Stimulated activated naive CD8-positive, alpha-beta T cell treated with anti-CD3 and anti-CD28 coated beads, Interleukin-15, Interleukin-2, amounts not matched to agents 100 U/mL and 50 U/mL, for 24 hours (primary cell): Measurements from ENCODE around the gene BACH2.
"Not testable (repeated sequence)": the region's sequence is repeated elsewhere in the genome, so short reads cannot be mapped to it uniquely, and the experiment has no call there.

ENCODE experiments used
- ATAC-seq: fragments of 150-1000 bp; cut with Tn5 transposase; one replicate; pipeline ENCODE4 v1.10.0; 2021
- DNase-seq: peaks from one replicate; pipeline ENCODE4 v3.0.0; 2021

BACH2 gene

DNA sequence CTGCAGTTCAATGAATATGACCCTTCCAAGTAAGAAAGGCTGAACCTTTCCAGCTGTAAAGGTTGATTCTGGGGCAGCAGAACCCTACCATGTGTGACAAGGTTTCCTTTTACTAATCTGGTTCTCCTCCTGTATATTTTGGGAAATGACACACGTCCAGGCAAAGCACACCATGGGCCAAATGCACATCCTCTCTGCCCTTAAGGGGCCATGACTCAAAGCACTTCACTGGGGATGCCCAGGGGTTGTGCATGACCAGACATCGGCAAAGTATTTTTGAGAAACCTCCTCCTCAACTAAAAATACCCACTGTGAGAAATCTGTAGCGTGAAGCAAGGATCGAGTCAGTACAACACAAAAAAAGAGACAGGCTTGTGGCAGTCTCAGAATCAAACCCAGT lies 174.7 kb downstream of the BACH2 start:
- DNase-seq (peak; percentile 60), ATAC-seq (peak; percentile 90)

DNA sequence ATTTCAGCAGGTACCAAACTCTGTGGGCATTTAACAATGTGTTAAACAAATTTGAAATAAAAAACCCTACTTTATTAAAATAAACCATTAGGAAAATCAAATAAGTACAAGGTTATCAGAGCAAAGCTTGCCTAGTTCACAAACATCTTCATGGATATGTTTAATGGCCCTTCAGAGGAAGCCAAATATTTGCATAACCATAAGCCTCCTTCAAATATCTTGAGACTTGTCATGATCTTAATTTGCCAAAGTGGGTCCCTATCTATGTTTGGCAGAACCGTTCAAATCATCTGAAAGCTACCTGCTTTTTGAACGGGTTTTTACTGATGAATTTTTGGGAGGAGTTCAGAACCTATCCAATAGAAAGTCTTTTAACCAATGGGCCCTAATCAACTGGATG lies 176.3 kb downstream of the BACH2 start:
- ATAC-seq (no peak), DNase-seq (no peak)

DNA sequence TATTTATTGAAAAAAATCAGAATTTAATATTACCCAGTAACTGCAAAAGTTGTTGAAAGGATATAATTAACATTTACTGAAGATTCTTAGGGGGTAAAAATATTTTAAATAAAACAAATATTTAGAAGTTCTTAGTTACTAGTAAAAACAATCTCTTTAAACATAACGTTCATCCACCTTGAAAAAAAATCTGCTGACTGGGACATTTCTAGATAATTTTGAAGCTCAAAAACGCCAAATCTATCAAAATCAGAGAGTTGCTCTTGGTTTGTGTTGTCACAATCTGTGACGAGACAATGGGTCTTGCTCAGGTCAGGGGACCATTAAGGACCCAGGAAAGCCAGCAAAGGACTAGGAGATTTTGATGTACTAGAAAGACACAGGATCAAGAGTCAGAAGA lies 177.0 kb downstream of the BACH2 start:
- ATAC-seq (no peak), DNase-seq (no peak)

DNA sequence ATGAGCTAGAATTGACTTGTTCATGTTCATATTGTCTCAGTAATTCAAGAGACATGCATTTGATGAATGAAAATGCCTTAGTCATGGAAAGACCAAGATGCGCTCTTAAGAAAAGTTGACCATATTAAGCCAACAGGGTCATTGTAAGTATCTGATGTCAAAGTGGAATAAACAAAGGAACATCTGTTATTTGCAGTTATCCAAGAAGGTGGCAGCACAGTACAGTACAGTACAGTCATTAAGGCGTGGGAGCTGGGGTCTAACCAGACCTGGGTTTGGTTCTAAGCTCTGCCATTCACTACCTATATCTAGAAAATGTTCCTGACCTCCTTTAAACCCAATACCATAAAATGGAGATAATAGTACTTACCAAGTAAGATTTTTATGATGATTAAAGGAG lies 178.1 kb downstream of the BACH2 start:
- ATAC-seq = no peak
- no peak for DNase-seq

DNA sequence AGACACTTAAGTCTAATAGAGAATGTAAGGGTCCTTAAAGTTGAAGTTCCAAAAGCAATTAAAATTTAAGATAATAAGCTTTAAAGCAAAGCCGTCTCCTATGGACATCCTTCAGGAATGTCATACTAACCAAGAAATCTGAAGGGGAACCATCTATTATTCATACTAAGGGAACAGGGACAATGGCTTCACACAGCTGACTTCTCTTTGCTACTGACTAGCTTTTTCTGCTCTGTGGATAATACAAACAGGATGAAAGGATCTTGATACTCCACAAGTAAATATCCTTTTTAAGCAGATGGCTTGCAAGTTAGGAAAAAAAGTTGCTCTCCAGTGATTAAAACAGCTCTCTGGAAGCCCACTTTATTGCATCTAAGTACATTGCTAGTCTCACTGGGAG lies 178.6 kb downstream of the BACH2 start:
- ATAC-seq = no peak

DNA sequence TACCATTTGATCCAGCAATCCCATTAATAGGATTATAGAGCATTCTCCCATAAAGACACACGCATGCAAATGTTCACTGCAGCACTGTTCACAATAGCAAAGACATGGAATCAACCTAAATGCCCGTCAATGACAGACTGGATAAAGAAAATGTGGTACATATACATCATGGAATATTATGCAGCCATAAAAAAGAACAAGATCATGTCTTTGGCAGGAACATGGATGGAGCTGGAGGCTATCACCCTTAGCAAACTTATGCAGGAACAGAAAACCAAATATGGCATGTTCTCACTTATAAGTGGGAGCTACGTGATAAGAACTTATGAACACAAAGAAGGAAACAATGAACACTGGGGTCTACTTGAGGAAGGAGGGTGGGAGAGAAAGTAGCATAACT lies 180.5 kb downstream of the BACH2 start:
- not testable (repeated sequence) for ATAC-seq, DNase-seq

More for the DNA sequence above, 178.6 kb downstream of the BACH2 start:
- no peak for DNase-seq

DNA sequence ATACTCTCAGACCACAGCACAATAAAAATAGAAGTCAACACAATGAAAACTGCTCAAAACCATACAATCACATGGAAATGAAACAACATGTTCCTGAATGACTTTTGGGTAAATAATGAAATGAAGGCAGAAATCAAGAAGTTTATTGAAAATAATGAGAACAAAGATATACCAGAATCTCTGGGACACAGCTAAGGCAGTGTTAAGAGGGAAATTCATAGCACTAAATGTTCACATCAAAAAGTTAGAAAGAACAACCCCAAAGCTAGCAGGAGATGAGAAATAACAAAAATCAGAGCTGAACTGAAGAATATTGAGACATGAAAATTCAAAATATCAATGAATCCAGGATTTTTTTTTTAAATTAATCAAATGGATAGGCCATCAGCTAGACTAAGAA lies 183.3 kb downstream of the BACH2 start:
- ATAC-seq = no peak
- no peak for DNase-seq

DNA sequence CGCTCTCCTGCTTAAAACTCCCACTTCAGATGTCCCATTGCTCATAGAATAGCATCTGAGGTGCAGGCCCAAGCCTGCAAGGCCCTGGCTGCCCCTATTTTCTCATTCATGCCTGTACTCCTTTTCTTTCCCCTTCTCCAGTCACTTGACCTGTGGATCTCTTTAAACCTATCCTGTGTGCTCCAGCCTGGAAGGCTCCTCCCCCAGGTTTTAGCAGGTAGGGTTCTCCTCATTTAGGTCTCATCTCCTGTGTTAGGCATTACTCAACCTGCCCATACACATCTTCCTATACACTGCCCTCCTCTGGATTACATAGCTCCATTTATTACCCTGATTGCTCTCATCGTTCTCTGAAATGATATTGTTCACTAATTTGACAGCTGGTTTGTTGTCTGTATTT lies 185.3 kb downstream of the BACH2 start:
- no peak for DNase-seq
- peak; percentile 32 for ATAC-seq

DNA sequence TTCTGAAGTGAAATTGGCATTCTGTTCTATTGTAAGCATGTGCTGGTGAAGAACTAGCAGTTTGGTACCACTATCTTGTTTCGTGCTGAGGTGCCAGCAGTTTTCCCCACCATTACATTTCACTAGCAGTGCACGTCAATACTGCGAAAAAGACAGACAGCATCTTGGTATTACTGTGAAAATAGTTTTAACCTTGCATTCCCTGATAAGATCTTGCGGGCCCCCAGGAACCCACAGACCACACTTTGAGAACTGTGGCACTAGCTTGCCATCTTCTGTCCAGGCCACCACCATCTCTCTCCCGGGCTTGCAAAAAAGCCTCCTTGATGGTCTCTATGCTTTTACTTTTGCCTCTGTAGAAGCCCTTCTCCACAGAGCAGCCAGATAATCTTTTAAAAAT lies 185.7 kb downstream of the BACH2 start:
- DNase-seq (peak; percentile 76), ATAC-seq (peak; percentile 69)

DNA sequence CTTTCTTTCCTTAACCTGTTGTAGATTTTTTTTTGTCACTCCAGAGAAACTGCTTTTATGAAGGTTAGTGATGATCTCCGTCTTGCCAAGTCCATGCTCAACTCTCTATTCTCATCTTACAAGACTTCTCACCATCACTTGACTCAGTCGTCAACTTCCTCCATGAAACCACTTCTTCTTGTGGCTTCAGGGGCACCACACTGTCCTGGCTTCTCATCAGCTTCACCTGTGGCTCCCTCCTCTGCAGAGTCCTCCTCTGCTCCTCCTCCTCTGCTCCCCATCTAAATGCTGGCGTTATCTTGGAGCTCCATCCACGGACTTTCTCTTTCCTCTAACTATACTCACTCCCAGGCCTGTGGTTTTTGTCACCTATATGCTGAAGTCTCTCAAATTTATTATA lies 187.5 kb downstream of the BACH2 start:
- ATAC-seq (peak; percentile 59), DNase-seq (peak; percentile 53)

DNA sequence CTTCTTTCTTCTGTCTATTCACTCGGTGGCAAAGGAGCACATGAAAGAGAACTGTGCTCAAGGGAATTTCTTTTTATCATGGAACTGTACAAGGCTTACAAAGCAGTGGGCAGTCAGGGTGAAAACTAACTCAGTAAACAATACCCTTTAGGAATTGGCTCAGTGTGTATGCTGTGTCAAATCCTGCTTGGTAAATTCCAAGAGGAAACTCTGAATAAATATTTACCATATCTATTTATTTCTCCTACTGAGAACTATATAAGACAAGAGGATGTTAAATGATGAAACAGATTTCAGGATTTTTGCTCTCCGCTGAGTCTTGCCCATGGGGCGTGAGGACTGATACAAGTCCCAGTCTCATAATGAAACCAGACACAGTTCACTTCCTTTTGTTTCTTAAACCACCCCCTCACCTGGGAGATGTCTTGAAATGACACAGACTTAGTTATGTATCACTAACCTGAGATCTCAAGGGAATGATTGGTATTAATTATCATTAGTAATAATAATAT lies 188.8 kb downstream of the BACH2 start:
- ATAC-seq (peak; percentile 32), DNase-seq (peak; percentile 44)

DNA sequence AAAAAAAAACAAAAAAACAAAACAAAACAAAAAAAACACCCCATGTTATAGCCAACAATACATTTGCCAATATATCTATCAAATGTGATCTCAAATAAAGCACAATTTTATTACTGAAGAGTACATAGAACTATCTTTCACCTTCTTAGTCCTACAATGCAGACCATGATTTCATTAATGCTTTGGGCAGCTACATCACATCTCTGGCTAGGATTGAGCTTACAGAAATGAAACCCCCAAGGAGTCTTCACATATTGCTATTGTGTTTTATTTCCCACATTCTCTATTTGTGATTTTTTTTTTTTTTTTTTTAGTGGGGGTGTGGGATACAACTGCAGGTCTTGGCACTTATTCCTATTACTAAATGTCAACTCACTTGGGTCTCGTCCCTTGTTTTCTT lies 189.3 kb downstream of the BACH2 start:
- no peak for DNase-seq
- ATAC-seq = no peak

DNA sequence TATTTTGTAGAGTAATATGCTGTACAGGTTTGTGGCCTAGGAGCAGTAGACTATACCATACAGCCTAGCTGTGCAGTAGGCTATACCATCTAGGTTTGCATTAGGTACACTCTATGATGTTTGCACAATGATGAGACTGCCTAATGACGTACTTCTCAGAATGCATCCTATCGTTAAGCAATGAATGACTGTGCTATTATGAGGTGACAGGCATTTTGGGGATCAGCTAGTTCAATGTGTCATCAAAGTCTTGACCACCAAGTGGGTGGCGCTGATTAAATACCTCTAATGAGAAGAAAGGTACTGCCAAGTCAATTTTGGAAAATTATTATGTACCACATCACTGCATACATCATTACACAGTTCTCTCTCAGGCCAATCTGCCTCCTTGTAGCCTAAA lies 190.2 kb downstream of the BACH2 start:
- DNase-seq = no peak
- peak; percentile 25 for ATAC-seq

DNA sequence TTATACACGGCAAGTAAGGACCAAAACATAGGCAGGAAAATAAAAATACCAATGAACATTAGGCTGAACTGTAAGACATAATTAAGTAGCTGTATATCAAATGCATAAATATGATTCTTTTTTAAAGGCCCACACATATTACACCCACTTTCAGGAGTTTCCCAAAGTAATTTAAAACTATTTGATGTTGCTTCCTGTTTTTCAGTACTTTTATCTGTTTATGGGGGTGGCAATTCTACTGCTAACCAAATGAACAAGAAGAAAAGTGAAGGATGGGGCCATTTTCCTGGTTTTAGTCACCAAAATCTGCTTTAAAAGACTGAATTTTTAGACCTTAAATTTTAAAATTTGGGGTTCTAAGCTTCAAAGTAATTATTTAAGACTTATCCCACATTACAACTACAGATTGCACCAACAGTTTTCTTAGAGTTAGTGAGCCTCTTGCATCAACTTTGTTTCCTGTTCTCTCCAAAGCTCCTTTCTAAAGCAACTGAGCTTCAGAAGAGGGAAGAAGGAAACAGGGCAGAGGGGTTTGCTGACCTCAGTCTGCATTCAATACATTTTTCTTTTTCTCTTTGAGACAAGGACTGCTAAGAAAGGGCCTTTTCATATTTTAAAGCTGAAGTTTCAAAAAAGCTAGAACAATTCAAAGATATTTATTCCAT lies 191.0 kb downstream of the BACH2 start:
- ATAC-seq = no peak
- DNase-seq = no peak

DNA sequence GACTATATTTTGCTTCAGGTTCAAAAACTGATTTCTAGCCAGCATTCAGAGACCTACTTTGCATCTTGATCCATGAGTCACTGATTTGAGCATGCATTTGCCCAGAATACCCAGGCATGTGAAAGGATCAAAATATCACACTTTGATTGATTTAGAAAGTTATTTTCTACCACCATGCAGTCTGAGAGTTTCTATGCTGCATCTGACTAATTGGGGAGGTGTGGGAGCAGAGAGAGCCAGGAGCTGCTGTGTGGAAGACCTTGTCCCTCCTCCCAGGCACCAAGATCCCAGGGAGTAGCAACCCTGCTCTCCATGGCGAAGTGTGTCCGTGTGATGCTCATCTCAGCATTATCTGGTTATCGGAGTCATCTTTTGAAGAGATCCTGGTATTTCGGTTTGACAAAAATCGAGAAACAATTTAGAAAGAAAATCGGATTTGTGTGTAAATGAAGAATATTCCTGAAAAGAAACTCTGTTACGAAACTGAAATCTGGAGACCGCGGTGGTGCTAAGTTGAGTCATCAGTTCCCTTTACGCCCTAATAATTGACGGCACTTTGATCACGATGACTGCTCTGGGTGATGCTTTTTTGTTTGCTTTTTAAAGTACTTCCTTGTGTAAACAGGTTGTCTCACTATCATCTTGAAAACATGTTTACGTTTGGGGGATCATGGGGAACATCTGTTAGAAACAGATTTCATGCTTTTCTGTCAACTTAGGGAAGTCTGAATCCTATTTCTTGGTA lies 193.4 kb downstream of the BACH2 start:
- no peak for DNase-seq
- ATAC-seq = peak; percentile 73

DNA sequence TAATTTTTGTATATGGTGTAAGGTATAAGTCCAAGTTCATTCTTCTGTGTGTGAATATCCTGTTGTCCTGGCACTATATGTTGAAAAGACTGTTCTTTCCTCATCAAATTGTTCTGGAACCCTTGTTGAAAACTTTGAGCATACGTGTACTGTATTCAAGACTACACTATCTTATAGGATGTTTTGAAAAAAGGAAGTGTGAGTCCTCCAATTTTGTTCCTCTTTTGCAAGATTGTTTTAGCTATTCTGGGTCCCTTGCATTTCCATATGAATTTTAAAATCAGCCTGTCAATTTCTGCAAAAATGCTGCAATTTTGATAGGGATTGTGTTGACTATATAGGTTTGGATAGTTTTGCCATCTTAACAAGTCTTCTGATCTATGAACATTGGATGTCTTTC lies 195.2 kb downstream of the BACH2 start:
- DNase-seq = no peak
- no peak for ATAC-seq

DNA sequence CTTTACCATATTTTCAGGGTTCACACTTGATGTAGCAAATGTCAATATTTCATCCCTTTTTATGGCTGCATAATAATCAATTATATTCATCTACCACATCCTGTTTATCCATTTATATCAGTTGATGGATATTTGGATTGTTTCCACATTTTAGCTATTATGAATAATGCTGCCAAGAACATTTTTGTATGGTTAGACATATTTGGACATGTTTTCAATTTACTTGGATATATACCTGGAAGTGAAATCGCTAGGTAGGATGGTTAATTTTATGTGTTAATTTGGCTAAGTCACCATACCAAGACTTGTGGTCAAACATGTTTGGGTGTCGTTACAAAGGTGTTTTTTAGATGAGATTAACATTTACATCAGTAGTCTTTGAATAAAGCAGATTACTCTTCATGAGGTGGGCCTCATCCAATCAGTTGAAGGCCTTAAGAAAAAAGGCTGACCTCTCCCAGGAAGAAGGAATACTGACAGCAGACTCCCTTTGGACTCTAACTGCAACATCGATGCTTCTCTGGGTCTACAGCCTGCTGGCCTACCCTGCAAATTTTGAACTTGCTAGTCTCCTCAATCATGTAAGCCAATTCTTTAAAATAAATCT lies 196.5 kb downstream of the BACH2 start:
- no peak for DNase-seq
- no peak for ATAC-seq

DNA sequence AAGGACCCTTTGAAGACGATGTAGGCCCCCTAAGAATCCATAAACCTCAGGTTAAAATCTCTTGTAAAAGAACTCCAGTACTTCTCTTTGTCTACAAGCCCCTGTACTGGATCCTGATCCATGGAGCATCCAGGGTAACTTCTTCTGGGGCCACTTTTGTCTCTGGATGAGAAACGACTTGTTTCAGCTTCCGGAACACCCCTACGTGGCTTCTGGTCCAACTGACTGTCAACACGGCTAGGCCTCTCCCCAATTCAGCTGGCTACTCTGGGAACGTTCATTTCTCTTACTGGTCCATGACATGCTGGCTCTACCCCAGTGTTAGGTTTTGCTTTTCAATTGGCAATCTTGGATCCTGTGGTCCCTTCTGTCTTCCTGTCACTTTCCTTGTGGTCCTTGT lies 198.0 kb downstream of the BACH2 start:
- ATAC-seq = no peak
- no peak for DNase-seq

DNA sequence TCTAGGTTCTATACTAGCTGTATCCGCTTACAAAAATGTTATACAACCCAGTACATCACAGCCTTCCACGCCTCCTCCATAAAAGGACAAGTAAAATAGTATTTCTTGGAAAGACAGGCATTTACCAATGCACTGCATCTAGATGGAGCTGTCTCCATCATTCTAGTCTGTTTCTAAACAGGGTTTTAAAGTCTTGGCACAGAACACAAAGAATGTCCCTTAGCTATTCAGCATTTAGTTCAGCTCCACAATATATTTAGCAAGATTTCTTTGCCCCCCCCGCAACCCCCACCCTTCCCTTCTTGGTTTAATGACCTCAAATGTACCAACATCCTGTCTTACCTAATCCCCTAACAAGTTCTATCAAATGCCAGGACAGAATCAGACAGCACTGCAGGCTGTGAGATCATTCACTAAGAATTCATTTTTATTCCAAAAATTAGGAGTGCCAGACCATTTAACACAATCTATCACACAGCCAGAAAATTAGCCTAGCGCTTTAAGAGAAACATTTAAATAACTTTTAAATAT lies 198.6 kb downstream of the BACH2 start:
- DNase-seq = no peak
- ATAC-seq = no peak

DNA sequence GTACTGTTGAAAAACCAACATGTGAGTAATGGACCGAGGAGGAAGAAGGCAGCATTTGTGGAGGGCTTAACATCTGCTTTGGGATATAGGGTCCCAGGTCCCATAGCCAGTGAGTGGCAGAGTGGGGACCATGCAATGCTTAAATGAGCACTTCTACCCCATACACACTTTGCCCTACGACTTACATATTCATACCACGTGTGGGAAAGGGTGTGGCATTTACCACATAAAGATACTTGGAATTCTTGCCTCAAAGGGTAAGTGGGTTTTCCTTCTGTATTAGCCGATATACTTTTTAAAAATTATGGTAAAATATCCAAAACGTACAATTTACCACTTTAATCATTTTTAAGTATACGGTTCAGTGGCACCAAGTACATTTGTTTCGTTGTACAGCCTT lies 199.3 kb downstream of the BACH2 start:
- DNase-seq (no peak), ATAC-seq (no peak)

DNA sequence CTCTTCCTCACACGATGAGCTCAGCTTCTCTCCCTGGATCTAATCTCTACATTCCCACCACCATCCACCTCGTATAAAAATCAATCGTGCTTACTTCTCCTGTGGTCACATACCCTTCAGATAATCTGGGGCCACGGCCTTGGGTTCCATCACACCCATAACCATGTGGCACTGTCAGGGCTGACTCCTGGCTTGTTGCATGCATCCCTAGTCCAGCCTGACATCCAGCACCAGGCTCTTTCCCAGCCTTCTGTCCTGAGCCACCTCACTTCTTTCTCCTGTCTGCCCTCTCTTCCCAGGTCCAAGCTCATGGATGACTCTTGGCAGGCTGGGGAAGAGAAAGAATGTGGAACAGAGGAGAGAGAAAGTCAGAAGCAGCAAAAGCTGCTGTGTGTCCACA lies 199.8 kb downstream of the BACH2 start:
- DNase-seq (no peak), ATAC-seq (no peak)

DNA sequence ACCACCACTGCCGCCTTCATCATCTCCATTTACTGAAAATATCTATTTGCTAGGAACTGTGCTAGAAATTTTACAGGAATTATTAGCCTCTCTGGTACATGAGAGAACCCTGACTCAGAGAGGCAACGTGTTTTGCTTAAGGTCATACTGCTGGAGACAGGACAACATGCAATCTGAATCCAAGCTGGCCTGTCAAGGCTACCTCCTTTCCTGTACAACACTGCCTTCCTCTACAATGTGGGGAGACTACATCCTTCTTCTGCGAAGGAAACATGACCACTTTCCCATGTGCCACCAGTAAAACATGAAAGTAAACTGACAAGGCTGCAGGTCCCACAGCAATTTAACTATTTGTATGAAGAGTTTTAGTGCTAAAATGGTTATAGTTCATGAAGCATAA lies 200.9 kb downstream of the BACH2 start:
- ATAC-seq (peak; percentile 32), DNase-seq (no peak)

DNA sequence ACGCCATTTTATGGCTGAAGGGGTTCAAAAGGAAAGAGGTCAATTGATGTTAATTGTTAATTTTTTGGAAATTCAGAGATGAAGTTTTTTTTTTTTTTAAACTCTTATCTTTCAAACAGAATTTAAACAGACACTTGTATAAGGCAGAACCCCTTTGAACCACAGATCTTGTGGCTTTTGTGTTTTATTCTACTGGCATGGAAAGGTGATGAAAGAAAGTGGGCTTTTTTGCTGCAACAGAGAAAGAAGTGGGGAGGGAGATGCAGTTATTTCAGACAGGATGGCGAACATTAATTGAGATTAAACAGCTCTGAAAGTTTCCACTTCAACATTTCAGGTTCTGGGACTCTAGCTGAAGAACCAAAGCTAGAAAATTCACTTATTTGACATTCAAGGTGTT lies 201.5 kb downstream of the BACH2 start:
- DNase-seq = no peak
- no peak for ATAC-seq
